GM18519 (cell line): ENCODE data around the gene PPP1R18.
A peak's percentile ranks its signal among the peaks of the same experiment; 100 is the strongest.
"Not testable (repeated sequence)": the region's sequence is repeated elsewhere in the genome, so short reads cannot be mapped to it uniquely, and the experiment has no call there.

Experiments used
- ATAC-seq: cut with Tn5 transposase; IDR thresholded peaks from one replicate; pipeline ENCODE4 v1.9.1; 2021; ENCODE audit warnings: mild to moderate bottlenecking, moderate library complexity; ENCODE audit not compliant: unreplicated experiment, low FRiP score

PPP1R18 gene

DNA sequence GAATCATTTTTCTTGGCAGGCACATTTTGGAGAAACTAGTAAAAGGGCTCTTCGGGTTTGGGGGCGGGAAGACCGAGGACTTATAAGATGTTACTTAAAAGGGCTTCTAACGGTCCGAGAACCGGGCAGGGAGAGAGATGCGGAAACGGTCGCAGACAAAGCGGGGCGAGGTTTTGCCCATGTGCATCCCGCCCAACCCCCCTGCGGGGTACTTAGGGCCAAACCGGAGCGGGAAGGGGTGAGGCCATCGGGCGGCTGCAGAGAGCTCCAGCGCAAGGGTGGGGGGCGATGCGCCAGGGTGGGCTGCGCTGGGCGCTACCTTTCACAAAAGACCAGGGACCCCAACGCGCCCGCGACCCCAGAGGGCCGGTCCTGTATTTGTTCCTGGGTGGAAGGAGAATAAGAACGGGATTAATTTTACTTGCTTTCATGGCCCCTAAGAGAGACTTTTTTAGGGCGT lies 34.3 kb upstream of the PPP1R18 start:
- no peak for ATAC-seq

DNA sequence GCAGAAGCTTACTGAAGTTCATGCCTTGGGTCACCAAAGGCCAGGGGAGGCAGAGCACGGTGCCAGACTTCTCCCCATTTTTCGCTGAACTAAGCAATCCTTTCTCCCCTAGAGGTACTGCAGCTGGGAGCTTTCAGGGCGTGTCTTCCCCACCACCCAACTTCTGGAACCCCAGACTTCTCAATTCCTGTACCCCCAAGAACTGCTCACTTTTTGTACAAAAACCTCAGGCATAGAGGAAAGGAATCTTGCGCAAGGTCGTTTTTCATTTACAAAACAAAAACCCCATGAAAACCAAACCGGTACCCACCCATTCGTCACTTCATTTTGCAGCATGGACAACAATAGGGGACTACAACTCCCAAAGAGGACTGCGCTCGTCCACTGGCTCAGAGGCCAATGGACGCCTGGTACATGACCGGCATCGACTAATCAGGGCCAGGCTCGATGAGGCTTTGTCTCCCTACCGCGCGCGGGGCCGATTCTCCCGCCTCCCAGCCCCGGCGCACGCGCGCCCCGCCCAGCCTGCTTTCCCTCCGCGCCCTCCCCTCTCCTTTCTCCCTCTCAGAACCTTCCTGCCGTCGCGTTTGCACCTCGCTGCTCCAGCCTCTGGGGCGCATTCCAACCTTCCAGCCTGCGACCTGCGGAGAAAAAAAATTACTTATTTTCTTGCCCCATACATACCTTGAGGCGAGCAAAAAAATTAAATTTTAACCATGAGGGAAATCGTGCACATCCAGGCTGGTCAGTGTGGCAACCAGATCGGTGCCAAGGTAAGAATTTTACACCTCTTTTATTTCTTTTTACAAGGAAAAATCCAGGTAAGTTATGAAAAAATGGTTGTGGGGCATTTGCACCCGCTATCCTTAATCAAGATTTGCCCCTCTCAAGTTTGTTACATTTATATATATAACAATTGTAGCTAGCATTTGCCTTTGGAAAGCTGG lies 33.6 kb upstream of the PPP1R18 start, which contains the start of gene TUBB:
TUBB (plus strand) TSS at position 562 of the 947 bp plus-strand sequence; CDS start at position 717, 155 bp downstream.
- peak; percentile 35 for ATAC-seq

DNA sequence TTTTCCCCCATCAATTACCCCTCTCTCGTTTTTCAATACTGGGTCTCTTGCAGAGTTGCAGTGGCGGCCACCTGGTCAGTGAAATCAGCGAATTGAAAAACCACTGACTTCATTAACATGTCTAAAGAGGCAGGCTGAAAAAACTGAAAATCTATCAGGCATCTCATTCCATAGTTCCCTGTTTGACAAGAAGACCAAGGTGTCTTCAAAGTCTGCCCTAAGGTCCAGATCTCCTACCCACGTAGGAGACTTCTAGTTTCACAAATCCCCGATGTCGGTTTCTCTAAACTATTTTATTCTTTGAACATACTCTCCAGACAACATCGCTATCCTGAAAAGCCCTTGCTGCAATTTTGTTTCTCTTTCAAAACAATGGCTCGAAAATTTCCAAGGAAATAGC lies 32.9 kb upstream of the PPP1R18 start:
- no peak for ATAC-seq

DNA sequence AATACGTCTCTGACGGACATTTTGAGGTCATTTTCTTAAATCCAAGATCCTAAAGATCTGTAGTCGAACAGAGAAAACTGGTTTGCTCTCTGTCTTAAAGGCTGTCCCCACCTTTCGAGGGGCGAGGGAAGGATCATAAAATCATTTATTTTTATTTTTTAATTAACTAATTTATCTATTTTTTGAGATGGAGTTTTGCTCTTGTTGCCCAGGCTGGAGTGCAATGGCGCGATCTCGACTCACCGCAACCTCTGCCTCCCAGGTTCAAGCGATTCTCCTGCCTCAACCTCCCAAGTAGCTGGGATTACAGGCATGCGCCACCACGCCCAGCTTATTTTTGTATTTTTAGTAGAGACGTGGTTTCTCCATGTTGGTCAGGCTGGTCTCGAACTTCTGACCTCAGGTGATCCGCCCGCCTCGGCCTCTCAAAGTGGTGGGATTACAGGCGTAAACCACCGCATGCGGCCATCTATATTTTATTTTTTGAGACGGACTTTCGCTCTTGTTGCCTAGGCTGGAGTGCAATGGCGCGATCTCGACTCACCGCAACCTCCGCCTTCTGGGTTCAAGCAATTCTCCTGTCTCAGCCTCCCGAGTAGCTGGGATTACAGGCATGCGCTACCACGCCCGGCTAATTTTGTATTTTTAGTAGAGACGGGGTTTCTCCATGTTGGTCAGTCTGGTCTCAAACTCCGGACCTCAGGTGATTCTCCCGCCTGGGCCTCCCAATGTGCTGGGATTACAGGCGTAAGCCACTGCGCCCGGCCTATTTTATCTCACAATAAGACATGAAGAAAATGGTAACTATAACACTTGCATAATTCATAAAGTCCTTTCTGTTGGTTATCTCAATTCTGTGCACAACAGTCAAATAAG lies 31.6 kb upstream of the PPP1R18 start:
- ATAC-seq = not testable (repeated sequence)

DNA sequence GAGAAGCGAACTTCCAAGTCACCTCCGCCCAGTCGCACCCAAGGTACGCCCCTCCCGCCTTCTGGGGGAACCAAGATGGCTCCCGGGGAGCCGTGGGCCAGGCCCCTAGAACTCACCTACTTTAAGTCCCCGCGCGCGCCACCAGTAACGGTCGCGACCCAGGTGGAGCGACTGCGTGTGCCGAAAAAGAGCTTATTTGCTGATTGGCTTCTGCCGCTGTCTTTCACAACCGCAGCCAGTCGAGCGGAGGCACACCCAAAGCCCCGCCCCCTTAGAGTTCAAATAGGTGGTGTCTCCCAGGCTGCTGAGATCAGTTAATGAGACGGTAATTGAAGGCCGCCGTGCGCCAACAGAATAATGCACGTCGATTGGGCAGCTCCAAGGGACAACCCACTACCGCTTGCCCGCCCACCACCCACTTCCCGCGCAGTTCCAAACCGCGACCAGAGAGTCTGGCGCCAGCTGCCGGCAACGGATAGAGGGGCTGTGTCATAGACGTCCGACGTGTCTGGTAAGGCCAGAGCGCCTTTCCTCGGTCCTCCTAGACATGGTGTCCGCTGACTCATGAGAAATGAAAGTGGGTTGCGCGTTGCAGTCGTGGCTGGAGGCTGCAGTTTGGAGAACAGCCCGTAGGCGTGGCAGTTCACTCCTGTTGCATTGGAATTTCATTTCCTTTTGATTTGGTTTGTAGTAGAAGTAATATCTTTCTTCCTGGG lies 30.8 kb upstream of the PPP1R18 start, which contains the start of gene MDC1:
MDC1 (minus strand) TSS at position 153 of the 716 bp plus-strand sequence. CDS start 2,106 bp downstream, outside the sequence.
- ATAC-seq = peak; percentile 55

DNA sequence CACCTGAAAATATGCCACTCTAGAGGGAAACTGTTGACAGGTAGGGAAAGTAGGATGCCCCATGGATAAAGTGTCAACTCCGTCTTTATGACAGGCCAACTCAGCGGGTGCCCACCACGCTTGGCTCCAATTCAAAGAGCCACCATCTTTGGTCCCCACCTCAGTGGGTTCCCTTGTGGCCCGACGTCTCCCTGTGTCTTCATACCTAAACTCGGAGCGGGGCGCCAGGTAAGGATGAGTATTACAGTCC lies 30.4 kb upstream of the PPP1R18 start:
- ATAC-seq = no peak

DNA sequence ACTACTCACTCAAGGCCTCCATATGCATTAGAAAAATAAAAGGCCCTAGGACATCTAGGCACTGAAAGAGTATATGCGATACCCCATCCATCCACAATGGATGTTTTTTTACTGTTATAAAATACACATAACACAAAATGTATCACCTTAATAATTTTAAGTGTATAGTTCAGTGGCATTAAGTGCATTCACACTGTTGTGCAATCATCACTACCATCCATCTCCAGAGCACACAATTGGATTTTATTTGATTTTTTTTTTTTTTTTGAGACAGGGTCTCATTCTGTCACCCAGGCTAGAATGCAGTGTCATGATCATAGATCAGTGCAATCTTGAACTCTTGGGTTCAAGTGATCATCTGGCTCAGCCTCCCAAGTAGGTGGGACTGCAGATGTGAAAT lies 27.8 kb upstream of the PPP1R18 start:
- no peak for ATAC-seq

DNA sequence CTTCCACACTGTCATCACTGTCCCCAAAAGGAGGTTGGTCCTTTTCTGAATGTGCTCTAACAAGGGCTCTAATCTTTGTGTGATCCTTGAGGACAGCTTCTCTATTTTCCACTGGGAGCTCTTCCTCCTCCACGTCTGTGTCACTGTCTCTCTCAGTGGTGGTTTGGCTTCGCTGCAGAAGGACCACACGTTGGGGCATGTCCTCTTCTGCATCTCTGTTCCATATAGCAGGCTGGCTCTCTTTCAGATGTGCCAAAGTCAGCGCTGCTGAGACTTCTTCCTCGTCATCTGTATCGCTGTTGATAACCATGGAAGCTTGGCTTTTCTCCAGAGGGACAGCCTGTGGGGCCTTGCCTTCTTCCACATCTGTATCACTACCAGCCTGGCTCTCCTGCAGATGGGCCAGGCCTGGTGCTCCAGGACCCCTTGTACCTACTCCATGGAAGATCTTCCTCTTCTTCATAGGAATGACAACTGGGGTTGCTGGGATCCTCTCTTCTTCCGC lies 26.0 kb upstream of the PPP1R18 start:
- ATAC-seq = no peak

DNA sequence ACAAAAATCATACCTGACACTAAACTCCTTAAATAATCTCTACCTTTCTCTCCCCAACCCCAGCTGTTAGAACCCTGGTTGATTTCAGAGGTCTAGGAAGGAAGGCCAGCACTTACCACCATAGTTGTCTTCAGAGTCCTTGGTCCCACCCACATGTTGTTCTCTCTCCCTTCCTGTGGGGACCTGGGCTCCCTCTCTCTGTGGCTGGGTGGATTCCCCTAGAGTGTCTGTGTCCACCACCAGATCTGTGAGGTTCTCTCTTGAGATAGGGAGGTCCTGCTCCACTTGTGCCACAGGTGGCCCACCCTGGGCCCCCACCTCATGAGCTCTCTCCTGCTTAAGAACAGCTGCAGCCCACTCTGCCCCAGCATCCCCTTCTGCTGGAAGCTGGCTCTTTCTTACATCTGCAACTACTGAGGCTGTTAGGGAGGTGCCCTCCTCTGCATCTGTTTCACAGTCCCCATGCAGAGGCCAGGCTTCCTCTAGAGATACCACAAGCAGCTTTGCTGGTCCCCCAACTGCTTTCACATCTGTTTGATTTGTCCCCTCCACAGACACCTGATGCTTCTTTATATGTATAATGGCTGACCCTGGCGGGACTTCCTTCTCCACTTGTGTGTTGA lies 25.4 kb upstream of the PPP1R18 start:
- ATAC-seq = no peak

DNA sequence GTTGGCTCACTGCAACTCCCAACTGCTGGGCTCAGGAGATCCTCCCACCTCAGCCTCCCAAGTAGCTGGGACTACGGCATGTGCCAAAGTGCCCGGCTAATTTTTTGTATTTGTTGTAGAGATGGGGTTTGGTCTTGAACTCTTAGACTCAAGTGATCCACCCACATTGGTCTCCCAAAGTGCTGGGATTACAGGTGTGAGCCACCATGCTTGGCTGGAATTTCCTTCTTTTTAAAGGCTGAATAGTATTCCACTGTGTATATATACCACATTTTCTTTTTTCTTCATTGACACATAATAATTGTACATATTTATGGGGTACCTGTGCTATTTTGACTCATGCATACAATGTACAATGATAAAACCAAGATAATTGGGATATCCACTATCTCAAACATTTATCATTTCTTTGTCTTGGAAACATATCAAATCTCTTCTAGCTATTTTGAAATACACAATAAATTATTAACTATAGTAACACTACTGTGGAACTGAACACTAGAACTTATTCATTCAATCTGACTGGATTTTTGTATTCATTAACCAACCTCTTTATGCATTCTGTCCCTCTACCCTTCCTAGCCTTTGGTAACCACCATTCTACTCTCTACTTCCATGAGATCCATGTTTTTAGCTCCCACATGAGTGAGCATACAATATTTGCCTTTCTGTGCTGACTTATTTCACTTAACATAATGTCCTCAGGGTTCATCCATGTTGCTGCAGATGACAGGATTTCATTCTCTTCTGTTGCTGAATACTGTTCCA lies 22.8 kb upstream of the PPP1R18 start:
- ATAC-seq = no peak

DNA sequence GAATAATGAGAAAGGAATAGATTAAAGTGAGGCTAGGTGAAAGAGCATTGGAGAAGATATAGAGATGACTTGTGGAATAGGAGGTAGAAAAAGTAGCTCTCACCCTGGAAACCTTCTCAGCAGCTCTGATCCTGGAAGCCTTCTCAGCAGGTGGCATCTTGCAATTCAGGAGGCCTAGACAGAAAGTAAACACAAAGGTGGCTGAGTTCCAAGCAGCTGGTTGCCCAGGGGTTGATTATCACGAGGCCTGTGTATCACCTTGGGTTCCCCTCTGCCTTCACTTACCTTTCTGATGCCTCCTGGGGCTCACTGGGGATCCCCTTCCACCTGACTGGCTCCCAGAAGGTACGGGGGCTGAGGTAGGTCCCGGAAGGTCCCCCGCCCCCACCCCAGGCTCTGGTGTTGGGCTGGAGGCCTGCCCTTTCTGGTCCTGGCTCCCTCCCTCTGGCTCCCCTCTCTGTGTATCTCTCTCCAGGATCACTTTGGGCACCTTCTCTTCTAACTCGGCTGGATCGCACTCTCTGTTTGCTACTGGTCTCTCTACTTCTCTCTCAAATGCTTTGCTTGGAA lies 20.9 kb upstream of the PPP1R18 start:
- ATAC-seq = no peak

DNA sequence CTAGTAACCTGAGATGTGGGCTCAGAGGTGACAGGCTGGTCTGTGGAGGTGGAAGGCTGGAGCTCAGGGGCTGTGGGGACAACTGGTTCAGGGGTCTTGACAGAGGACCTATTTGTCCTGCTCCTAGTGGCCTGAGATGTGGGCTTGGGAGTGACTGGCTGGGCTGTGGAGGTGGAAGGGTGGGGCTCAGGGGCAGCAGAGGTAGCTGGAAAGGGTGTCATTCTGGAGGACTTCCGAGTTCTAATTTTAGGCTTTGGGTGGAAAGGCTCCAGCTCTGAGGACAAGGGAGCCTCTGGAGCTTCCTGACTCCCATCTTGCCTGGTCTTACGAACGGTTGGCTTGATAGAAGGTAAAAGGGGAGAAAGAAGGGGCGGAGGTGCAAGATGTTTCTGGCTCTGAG lies 19.2 kb upstream of the PPP1R18 start:
- ATAC-seq = no peak

DNA sequence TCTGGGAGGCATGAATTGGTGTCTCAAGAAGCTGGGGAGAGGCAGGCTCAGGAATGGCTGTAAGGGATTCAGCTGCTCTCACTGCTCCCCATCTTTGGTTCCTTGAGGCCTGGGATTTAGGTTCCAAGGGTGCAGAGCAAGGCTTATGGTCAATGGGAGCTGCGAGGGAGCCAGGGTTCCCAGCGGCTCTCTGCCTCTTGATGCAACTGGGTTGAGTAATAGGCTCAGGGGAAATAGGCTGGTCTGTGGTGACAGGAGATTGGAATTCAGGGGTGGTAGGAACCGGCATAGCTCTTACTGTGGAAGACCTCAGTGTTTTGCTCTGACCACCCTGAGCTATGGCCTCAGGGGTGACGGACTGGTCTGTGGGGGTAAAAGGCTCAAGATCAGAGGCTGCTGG lies 17.4 kb upstream of the PPP1R18 start:
- no peak for ATAC-seq

DNA sequence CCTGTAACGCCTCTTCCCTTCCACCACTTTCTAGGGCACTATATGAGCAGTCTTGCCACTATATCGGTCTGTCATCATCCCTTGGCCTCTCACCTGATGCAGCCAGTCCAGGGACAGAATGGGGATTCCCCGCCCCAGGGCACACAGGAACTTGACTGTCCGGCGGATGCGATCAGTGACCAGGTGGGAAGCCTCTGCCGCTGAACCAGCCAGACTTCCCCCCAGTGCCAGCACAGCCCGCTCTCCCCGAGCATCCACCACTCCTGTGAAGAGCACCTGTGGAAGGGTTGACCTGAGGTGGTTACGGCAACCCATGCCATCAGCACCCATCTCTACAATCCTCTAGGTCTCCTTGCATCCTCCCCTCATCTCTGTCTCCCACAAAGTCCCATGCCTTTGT lies 16.6 kb upstream of the PPP1R18 start:
- ATAC-seq = no peak

DNA sequence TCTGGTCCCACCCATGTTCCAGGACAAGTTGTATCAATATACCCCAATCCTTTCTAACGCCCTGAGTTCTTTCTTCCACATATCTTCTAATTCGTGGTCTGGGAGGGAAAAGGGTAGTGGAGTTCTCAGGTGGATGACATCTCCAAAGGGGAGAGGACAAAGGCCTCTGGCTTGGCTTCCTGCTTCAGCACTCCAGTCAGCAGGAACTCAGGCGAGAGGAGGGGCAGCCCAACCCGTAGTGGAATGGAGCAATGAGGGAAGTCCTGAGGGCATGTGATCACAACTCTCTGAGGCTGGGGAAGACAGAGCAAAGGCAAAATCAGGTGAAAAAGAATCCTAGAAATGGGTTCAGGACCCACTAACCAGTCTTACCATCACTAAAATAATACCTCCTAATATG lies 13.9 kb upstream of the PPP1R18 start:
- no peak for ATAC-seq

DNA sequence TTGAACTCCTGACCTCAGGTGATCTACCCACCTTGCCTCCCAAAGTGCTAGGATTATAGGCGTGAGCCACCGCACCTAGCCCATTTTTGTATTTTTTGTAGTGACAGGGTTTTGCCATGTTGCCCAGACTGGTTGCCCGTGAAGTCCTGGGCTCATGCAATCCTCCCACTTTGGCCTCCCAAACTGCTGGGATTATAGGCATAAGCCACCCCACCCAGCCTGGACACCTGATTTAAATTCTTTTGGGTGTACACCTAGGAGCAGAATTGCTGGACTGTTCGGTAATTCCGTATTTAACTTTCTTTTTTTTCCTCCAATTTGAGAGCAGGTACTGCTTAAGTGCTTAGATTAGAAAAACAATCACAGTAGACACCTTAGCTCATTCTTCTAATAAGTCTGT lies 10.0 kb upstream of the PPP1R18 start:
- no peak for ATAC-seq

DNA sequence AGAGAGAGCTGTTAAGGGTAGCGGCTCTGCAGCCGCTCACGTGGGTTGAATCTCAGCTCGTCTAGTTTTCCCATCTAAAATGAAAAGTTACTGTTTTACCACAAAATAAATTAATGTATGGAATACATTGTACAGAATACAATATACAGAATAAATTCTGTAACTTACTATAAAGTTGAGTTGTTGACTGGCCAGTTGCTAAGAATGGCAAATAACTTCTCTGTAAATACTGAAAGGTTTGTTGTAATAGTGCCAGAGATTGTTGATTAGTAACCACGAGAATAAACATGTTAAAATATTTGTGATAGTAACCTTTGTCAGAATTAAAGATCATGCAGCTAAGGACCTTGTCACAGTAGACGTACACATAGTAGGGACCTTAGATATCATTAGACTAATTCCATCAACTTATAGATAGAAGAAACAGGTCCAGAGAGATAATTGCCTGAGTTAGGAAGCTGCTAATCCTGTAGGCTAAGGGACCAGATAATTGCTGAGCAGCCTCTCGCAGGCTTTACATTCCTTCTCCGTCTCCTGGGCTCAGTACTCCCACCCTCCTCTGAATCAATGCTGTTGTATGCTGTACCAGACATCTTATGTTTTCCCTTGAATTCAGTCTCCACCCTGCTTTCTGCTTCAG lies 4.9 kb upstream of the PPP1R18 start:
- no peak for ATAC-seq

DNA sequence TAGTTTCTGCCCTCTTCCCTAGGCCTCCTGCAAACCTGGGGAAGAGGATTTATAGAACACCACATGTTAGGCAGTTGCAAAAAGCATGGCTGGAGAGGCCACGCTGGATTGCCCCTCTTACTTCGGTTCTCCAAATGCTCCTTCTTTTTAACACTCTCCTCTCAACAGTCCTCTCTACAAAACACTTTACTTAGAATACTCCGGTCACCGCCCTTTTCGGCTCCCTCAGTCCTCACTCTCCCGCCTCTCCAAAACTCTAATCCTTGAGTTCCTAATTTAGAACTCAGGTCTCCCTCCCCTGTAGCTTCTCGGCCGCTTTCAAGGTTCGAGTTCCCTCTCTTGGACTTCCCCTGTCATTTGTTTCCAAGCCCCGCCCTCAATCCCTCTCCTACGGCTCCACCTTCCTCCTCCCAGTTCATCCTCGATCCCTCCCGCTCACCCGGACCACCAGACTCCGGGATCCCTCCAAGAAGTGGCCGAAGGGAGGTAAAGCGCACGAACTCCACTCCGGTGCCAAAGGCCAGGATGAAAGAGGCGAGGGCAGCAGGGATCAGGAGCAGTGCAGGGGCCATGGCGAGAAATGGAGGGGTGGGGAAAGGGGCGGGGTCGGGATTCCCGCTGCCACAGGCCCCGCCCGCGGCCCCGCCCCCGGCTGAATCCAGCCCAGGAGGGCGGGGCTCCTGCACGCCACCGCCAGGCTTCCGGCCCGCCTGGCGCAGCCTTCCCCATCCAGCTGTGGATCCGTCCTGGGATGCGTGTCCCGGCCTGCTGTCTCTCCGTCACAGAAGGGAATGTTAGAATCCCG lies 4.2 kb upstream of the PPP1R18 start, which contains the start of gene NRM:
NRM (minus strand) TSS at position 582 of the 805 bp plus-strand sequence; CDS start at position 572, 10 bp downstream.
- no peak for ATAC-seq
